T1000 (cell line): ENCODE results near the gene RAB31.

Experiments used
- DNase-seq: peaks from one replicate; lab custom pipeline; 2025; ENCODE audit warnings: mixed read lengths; lab: John Stamatoyannopoulos, UW

Gene RAB31

GRCh38 chr18:9865764-9866490, 157.8 kb downstream of the RAB31 start:
- no peak for DNase-seq

DNA sequence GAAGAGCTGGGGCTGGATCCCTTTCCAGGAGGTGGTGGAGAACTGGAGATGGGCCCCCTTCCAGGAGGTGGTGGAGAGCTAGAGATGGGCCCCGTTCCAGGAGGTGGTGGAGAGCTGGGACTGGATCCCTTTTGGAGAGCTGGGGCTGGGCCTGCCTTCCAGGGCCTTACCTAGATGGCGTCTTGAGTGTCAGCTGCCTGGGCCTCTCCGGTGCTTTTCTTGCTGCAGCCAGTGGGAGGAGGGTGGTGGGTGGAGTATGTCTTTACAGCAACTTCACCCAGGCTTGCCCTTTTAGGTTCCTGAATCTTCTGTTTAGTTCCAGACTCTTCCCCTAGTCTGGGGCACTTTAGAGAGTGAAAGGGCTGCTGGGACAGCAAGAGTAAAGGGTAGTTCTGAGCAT, 158.5 kb downstream of the RAB31 start:
- DNase-seq, result no peak

- DNase-seq, result no peak
Observed at GRCh38 chr18:9867071-9867594, 159.0 kb downstream of the RAB31 start.

- DNase-seq, result no peak
Observed at GRCh38 chr18:9868857-9869714, 161.0 kb downstream of the RAB31 start.

DNA sequence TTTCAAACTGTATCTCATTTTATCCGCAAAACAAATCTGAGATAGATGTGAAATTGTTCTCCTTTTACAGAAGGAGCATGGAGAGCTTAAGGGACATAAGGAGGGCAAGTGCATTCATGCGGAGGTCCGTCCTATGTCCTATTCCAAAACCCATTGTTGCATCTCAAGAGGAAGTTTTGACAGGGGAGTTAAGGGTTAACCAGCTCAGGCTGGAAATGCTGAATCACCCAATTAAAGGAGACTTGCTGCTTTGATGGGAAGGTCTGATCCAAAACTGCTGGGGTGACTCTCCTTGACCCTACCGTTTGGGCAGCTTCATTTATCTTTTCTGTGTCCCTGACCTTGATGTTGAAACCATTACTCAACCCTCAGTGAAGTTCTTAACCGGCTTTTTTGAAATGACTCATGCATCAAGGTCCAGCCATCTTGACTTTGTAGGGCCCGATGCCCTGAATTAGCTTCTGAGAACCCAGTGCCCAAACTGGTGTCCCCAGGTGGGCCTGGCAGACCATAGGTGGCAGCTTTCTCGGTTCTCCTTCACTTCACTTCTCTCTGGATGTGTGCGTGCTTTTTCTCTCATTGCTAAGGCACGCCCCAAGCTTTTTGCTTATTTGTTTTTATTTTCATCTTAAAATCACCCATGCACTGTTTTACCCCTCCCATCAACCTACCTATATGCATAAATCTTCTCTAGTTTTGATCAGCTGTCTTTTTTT, 161.8 kb downstream of the RAB31 start:
- DNase-seq, result no peak

DNA sequence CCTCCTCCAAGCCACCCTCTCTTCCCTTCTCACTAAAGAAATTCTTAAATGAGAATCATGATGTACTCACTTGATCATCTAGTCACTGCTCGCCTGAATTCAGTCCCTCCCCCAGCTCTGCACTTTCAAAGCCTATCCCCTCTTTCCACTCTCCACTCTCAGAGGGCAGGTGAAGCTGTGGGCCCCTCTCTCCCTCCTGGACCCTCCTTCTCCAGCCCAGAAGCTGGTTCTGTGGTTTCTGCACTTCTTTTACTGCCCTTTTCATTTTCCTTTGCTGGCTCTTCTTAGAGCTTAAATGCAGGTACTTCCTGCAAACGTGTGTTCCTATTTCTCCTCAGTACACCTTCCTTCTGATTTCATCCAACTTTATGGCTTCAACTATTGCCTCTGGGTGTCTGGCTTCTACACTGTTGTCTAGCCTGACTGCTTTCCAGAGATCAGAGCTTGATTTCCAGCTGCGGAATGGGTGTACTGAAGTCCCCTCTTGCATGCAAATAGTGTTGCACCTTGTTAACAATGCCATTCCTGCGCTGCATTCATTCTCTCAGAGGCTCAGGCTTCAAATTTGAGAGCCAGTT, 162.4 kb downstream of the RAB31 start:
- no peak for DNase-seq

- DNase-seq, result no peak
Observed at GRCh38 chr18:9871244-9871746, 163.2 kb downstream of the RAB31 start.

DNA sequence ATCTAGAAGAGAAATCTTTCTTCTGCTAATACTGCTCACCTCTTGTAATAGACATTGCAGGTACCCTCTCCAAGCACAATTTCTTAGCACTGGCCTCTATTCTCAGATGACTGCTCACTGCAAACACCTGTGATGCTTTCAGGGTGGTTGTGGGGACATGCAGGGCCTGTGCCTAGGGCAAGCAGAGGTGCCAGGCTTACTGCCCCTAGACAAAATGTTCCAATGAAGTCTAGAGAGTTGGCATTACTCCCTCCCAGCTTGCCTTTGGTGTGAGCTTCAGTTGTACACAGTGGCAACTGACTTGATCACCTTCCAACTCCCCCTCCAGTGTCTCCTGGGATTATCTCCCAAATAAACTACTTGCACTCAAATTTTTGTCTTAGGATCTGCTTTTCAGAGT, 164.7 kb downstream of the RAB31 start:
- no peak for DNase-seq

DNA sequence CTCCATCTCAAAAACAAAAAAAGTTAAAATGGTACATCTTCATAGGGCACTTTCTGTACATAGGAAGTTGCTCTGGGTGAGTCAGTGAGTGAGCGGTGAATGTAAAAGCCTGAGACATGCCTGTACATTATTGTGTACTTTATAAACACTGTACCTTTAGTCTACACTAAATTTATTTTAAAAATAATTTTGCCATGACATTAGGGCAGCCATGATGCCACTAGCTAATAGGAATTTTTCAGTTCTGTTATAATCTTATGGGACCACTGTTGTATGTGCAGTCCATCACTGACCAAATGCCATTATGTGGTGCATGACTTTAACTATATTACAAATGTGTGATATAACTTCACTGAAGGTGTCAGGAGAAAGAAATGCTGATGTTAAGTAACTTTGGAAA, 166.6 kb downstream of the RAB31 start:
- no peak for DNase-seq

GRCh38 chr18:9876212-9876866, 168.2 kb downstream of the RAB31 start:
- DNase-seq, result no peak

DNA sequence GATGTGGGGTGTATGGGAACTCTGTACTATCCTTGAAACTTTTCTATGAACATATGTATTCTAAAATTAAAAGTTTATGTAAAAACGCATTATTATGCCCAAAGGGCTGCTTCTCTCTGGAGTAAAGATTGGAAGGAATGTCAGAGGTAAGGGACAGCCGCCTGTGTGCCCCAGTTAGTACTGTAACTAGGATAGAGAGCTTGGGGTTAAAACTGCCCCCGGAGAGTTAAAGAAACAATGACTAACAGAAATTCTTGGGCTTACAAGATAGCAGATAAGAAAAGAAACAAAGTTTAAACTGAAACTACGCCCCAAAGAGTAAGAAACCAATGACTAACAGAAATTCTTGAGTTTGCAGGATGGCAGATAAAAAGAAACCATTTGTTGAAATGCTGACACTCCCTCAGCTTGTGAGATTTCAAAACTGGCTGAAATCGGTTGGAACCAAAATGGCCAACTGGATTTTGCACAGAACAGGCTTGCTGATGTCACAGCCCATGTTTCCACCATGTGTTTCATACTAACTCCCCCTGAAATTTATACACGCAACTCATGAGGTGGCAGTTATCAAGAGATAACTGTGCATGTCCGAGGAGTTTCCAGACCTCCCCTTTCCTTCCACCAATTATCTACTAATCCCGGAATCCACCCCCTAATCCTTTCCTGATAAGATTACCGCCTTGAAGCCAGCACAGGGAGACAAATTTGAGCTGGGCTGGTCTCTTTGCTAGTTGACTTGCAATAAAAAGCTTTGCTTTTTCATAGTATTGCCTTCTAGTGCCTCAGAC, 169.0 kb downstream of the RAB31 start:
- peak; percentile 37 for DNase-seq

DNA sequence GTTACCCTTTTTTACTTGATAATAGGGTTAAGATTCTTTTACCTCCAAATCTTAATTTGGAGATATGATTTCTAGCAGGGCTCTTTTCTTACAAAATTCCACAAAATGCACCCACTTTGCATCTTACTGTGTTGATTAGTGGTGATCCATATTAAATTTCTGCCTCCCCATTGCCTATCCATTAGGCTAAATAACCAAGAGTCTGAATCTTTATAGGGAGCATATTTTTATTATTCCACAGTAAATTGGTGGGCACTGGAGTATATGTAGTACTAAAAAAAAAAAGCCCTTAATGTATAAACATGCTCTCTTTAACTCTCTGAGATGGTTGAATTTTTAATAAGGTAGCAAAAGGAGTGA, 169.5 kb downstream of the RAB31 start:
- no peak for DNase-seq

- DNase-seq, result no peak
Observed at GRCh38 chr18:9878095-9878494, 170.0 kb downstream of the RAB31 start.

GRCh38 chr18:9878783-9879242, 170.7 kb downstream of the RAB31 start:
- no peak for DNase-seq

DNA sequence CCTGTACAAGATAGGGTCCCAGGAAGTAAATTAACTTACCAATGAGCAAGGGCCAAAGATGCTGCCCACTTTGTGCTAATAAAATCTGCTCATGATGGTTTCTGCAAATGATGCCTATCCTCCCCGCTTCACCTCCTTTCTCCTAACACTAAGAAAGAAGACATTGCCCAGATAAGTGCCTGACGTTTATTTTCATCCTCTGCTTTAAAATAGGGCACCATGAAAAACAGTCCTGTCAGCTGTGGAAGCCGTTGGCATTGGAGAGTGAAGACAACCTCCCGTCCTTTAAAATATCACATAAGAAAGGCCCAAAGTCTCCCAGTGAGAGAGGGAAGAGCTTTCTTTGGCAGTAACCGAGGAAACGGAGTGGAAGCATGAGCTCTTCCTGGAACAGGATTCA, 176.0 kb downstream of the RAB31 start:
- DNase-seq, result no peak

GRCh38 chr18:9884532-9885140, 176.5 kb downstream of the RAB31 start:
- DNase-seq, result no peak

DNA sequence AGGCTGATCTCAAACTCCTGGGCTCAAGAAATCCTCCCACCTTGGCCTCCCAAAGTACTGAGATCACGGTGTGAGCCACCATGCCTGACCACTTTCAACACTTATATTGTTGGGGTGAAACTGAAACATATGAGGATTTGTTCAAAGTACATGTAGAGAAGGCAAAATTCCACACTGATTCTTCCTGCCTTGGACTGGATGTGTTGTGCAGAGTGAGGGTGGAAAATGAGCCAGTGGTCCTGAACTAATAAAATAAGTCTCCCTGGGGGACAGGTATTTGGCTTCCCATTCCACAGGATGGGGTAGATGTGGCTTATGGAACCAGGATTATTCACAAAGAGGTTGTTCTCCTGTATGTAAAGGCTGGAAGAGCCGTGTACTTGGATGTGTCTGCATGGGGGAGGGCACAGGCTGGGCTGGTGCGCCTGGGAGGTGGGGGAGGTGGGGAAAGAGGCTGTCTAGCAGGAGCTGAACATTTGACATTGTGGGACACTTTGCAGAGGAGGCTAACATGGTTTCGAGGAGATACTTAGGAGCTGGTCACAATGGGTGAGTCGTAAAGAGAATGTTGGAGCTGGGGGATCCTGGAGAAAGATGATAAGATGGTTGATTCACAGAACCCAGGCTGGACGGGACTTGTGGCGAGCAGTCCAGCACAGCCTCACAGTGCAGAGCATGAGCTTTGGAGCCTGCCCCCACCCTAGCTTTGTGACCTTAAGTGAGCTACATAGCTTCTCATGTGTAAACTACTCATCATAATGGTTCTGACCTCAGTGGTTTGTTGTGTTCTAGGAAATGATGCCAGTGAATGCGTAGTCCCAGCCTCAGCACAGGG, 177.3 kb downstream of the RAB31 start, which contains the start of gene TXNDC2:
TXNDC2 (plus strand) TSS at position 804 of the 835 bp plus-strand sequence. CDS start 708 bp downstream, outside the sequence.
- no peak for DNase-seq

GRCh38 chr18:9886005-9886348, 177.9 kb downstream of the RAB31 start:
- DNase-seq, result no peak

- no peak for DNase-seq
Observed at GRCh38 chr18:9887992-9888391, 179.9 kb downstream of the RAB31 start.
